LHCN-M2 (cell line): ENCODE data around the gene IL10RA. TPM values are rescaled to one million over a fixed set of nuclear protein-coding genes. Genes with fewer than 3 reads are reported as not detected.
A peak's percentile ranks its signal among the peaks of the same experiment; 100 is the strongest.
"Not testable (repeated sequence)": the region's sequence is repeated elsewhere in the genome, so short reads cannot be mapped to it uniquely, and the experiment has no call there.

Experiments
- DNase-seq: peaks from one replicate; pipeline ENCODE4 v3.0.0-alpha.2; 2012; ENCODE audit warnings: low read depth
- total RNA-seq: library from RNA; depleted of rRNA; stranded (reverse); fragments of >200 nt; gene quantifications from 2 replicates; pipeline ENCODE4 v1.2.3, GENCODE V29; 2014

IL10RA gene
- total RNA-seq, 1 experiment from 2014 or later = not detected

- DNase-seq = no peak
Measured at GRCh38 chr11:118005224-118006152, 19.3 kb downstream of the IL10RA start.

- no peak for DNase-seq
Measured at GRCh38 chr11:118006153-118006534, 19.9 kb downstream of the IL10RA start.

DNA sequence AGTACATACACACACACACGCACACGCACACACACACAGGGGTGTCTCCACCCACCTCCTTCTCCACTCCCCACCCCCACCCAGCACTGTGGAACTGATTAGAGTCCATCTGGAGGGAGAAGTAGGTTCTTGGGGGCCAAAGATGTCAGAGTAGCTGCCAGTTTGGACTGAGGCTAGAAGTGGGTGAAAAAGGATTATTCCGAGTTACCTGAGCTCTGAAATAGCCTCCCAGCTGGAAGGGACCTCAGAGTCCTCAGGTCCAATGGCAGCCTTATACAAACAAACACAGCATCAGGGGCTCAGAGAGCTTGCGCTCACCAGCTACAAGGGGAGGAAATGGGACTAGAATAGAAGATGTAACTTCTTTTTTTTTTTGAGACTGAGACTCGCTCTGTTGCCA is 20.8 kb downstream of the IL10RA start:
- DNase-seq = no peak

- not testable (repeated sequence) for DNase-seq
Measured at GRCh38 chr11:118007563-118008270, 21.5 kb downstream of the IL10RA start.

DNA sequence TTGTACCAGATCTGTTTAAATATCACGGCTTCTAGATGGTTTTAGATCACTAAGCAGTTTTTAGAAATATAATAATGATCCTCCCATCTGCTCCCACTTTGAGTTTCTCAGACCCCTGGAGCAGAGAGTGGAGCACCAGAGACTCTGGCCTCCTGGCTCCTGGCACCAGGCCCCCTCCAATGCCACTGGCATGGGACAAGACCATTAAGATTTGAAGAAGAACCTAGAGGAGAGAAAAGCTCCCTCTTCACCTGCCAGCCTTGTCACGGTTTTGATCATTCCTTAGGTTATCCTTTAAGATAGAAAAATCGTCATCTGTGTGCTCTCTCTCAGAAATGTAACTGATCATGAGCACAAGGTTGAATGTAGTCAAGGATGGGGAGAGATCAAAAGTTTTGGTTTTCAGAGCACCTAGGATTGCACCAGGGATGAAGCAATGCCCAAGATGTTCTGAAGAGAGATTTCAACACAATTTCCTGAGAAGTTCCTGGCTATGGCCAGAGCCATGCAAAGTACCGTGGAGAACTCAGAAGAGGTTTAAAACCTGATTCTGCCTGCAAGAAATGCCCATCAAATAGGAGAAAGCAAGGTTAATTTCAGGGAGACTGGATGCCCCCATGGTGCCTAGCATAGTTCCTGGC is 22.2 kb downstream of the IL10RA start:
- DNase-seq = no peak

DNA sequence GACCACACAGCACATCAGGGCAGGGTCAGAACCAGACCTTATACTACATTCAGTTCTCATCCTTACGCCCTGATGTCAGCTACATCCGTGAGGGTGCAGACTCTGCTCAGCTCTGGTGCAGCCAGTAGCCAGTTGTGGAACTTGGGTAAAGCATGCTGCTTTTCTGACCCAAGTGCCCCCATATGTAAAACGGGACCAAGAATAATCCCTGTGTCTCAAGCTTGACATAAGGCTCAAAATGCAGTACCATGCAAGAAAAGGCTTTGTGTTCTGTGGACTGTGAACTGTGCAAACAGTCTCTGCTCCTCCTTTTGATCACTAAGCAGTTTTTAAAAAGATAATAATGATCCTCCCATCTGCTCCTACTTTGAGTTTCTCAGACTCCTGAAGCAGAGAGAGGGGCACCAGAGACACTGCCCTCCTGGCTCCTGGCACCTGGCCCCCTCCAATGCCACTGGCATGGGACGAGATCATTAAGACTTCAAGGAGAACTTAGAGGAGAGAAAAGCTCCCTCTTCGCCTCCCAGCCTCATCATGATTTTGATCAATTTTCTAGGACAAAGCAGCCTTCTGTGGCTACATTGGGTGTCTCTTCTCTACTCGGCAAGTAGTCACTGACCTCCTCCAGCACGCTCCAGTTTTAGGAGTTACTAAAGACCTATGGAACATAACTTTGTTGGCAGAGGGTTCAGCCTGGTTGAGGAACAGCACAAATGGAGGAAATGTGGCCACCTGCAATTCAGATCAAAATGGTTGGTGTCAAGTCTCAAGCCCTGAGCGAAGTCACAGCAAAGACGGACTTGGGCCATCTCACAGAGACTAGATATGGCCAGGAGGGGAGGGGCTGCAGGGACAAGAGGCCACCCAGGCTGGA is 23.9 kb downstream of the IL10RA start:
- DNase-seq = no peak

- DNase-seq = no peak
Measured at GRCh38 chr11:118010738-118011461, 24.7 kb downstream of the IL10RA start.

DNA sequence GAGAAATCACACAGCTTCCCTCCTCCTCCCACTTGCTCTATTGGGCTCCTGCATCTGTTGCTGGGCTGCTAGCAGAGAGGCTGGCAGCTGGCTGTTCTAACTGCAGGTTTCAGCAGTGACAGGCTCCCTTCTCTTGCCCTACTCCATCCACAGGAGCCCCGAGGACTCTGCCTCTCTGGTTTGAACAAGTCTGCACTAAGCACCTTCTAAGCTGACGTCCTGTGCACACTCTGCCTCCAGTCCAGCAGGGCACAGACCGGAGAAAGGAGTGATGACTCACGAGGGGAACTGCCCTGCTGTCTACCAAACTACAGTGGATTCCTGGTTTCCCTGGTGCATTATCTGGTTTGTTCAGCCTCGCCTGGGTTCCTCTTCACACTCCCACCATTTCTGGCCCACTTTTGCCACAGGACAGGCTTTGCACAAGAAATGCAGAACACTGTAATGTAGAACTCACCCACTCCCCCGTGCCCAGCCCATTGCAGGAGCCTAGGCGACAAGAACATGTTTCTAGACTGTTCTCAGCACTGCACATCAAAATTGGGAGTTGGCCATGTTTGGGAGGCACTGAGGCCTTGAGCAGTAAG is 26.0 kb downstream of the IL10RA start:
- DNase-seq = peak; percentile 4

DNA sequence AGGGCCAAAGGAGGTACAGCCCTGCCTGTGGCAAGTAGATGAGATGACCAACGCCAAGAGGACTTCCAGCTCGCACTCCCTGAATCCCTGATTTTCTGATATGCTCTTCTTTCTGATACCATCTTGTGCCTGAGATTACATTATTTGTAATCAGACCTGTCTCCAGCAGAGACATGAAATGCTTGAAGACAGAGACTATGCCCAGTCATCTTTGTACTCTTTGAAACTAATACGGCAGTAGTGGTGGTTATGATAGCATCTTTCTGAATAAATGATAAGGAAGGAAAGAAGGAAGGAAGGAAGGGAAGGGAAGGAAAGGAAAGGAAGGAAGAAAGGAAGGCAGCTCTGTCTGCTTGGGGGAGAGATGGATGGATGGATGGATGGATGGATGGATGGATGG is 27.8 kb downstream of the IL10RA start:
- no peak for DNase-seq

DNA sequence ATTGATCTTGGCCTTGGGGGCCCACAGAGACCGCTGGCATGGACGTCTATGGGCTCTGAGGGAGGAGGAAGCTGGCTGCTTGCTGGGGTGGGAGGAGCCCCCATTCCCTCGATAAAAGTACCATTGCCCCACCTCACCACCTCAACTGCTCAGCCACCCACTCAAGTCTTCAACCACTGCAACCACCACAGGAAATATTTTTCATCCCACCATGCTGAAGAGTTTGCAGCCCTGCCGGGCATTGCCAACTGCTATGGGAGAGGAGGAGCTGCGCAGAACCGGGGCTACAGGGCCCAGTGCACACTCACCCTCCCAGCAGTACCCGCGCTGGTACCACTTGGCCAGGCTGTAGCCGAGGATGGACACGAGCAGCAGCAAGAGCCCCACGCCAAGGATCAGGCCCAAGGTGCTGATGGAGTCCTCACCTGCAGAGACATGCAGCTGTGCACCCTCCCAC is 29.2 kb downstream of the IL10RA start:
- DNase-seq = no peak

- no peak for DNase-seq
Measured at GRCh38 chr11:118016104-118016503, 29.9 kb downstream of the IL10RA start.

DNA sequence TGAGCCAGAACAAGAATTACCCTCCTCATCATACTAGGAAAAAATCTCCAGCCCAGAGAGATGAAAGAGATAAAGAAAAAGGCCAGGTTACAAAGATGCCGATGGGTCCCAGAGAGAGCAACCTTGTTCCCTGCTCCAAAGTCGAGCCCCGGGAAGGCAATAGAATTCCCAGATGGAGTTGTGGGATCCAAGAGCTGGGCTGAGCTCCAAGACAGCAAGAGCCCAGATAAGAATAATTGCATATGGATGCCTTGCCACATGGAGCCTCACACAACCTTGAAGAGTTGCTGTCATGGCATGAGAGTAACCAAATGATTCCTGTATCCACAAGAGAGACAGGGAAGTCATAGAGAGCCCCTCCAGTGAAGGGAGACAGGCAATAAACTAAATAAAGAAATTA is 30.9 kb downstream of the IL10RA start:
- DNase-seq = no peak

GRCh38 chr11:118017631-118018315 is 31.6 kb downstream of the IL10RA start:
- DNase-seq = no peak

DNA sequence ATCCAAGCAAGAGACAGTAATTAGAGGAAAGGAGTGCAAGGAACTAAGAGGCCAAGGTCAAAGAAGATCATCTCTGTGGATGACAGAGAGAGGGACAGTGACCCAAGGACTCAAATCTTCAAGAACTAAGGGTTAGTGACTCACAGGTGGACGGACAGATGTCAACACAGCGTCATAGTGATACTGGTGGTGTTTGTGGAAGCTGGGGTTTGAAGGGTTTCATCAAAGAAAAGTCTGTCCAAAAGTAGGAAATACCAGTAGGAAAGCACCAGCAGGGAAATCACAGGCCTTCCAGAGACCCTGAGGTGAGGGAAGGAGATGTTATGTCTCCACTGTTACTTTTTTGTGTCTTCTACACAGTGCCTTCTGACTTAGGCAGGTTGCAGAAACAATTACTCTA is 32.2 kb downstream of the IL10RA start:
- DNase-seq = no peak

GRCh38 chr11:118021146-118021545 is 35.0 kb downstream of the IL10RA start:
- DNase-seq = no peak

DNA sequence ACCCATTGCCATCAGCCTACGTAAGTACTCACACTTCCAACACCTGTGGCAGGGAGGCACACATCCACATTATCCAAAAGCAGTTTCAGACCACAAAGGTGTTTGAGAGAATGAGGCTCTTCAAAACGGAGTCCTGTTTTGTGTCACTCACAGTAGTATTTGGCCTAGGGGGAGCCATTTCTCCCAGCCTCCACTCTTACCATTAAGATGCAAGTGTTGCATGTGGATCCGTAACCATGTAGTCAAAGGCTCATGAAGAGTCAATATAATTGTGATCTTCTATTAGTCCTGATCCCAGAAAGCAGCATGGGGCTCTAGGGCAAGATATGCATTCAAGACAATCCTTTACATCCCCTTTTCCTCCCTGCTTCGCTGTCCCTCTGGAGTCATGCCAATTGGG is 41.5 kb downstream of the IL10RA start:
- no peak for DNase-seq

GRCh38 chr11:118028626-118029025 is 42.4 kb downstream of the IL10RA start:
- DNase-seq = no peak

GRCh38 chr11:118033443-118033842 is 47.2 kb downstream of the IL10RA start:
- DNase-seq = no peak

- no peak for DNase-seq
Measured at GRCh38 chr11:118042141-118042540, 55.9 kb downstream of the IL10RA start.

DNA sequence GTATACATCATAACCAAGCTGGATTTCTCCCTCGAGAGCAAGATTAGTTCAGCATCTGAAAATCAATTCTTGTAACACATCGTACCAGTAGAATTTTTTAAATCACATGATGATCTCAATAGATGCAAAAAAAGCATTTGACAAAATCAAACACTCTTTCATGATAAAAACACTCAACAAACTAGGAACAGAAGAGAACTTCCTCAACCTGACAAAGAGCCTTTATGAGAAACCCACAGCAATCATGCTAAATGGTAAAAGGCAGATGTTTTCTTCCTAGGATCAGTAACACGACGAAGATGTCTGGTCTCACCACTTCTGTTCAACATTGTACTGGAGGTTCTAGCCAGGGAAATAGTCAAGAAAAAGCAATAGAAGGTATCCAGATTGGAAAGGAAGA is 56.6 kb downstream of the IL10RA start:
- DNase-seq = no peak
